ENCODE measurements around the gene TNFRSF19. TPM values are rescaled to one million over a fixed set of nuclear protein-coding genes. Genes with fewer than 3 reads are reported as not detected.

Gene TNFRSF19
- total and polyA plus RNA-seq, 2 of the 4 experiments (the other 2 are of a cell fraction), result 18.6 to 26.3 TPM

- CTCF ChIA-PET, result interaction anchor here (1.9 kb wide), 1 partner anchor 111 kb away, joined by 4 read pairs; no protein-coding TSS in a partner anchor
Measured at GRCh38 chr13:23678795-23679194, 108.6 kb downstream of the TNFRSF19 start.

More at GRCh38 chr13:23678795-23679194, 108.6 kb downstream of the TNFRSF19 start:
- no peak for DNase-seq
- Histone ChIP-seq H2BK15ac (ENCODE audit: low read depth, low read length) (peak overlapping the region; percentile 63), H2AK9ac (replicated peaks; ENCODE audit: low read depth, low read length, poor library complexity) (no peak overlapping the region), H3K4me1 (ENCODE audit: control insufficient read depth, insufficient read depth, low read length) (peaks cover 43% of the 10 kb centered on the region), H3K36me3 (ENCODE audit: control insufficient read depth, insufficient read depth, low read length) (peaks cover 15% of the 10 kb centered on the region), H3K79me1 (ENCODE audit: low read depth in 1 of 2, low read length in 2 of 2) (peaks cover 0 to 19% of the 10 kb centered on the region in 2 experiments; a peak in 2 of 4 replicates), H3K4me2 (ENCODE audit: low read depth, low read length) (peak overlapping the region; percentile 19; the same call in 1 of the 2 replicates), H3K9me1 (ENCODE audit: insufficient read depth, low read length) (peaks cover 13% of the 10 kb centered on the region), H3K18ac (ENCODE audit: low read depth, low read length) (peak overlapping the region; percentile 93), H3K4ac (ENCODE audit: low read depth, low read length) (peak overlapping the region; percentile 82), H3K23ac (ENCODE audit: low read depth, low read length) (peak overlapping the region; percentile 61; the same call in 1 of the 2 replicates), H3K27ac (ENCODE audit: insufficient read depth, low read length) (peak overlapping the region; percentile 85), H4K8ac (ENCODE audit: low read depth in 2 of 2, low read length in 2 of 2) (peak overlapping the region; percentile 62 to 83; a peak in 3 of 4 replicates), H3K56ac (ENCODE audit: extremely low read depth, insufficient read depth, low read length) (peak overlapping the region; percentile 45; the same call in 1 of the 2 replicates), H2BK20ac (ENCODE audit: low read depth, low read length) (peak overlapping the region; percentile 88), H4K20me1 (ENCODE audit: insufficient read depth, low read length) (no peaks in the 10 kb centered on the region), H3K9me3 (ENCODE audit: control insufficient read depth, insufficient read depth, low read length) (no peaks in the 10 kb centered on the region), H2AK5ac (ENCODE audit: low read depth, low read length) (peak overlapping the region; percentile 53), H3K27me3 (ENCODE audit: control insufficient read depth, insufficient read depth, low read length) (no peaks in the 10 kb centered on the region), H2BK120ac (ENCODE audit: low read depth, low read length) (peak overlapping the region; percentile 92), H2BK5ac (ENCODE audit: low read depth, low read length, poor library complexity, severe bottlenecking) (peak overlapping the region; percentile 84), H4K5ac (ENCODE audit: low read depth, low read length) (peak overlapping the region; percentile 92), H4K91ac (ENCODE audit: insufficient read depth, low read depth, low read length) (peak overlapping the region; percentile 61), H3K4me3 (ENCODE audit: insufficient read depth, low read depth, low read length) (no peak overlapping the region), H3K9ac (ENCODE audit: low read depth, low read length) (0 out of 2 replicates have a peak overlapping the region, but pooled peaks have one; percentile 19), H3K14ac (replicated peaks; ENCODE audit: low read depth, low read length) (peak overlapping the region; percentile 13; the same call in 1 of the 2 replicates), H2AFZ (replicated peaks; ENCODE audit: low read length, poor library complexity) (no peak overlapping the region)
- POLR2A ChIA-PET (ENCODE audit: unreplicated experiment), result interaction anchor here (0.5 kb wide), 1 partner anchor 168 kb away, joined by 4 read pairs; no protein-coding TSS in a partner anchor
- BruUV-seq (replicated peaks), result no TSS peak
- WGBS, 2 experiments (ENCODE audit: extremely low coverage in 2 of 2, insufficient read length in 1 of 2), result no CpG with 5 or more reads among the region's 2 CpGs
- dilution Hi-C loops (cut with HindIII; ENCODE audit: low sequenced_read_pairs, unreplicated experiment) (no loop called here), in situ Hi-C loops (cut with MboI; ENCODE audit: low sequenced_read_pairs) (no loop called here), intact Hi-C loops (cut with micrococcal nuclease) (loop anchor here (5.0 kb wide), 2 partner anchors 74 to 189 kb away; no protein-coding TSS in a partner anchor)
- ATAC-seq (ENCODE audit: low read depth), result no peak
- TF ChIP-seq RAD21 (IDR thresholded peaks at IDR 0.05; ENCODE audit: low read length), result no peak

Data from IMR-90 (cell line).